ENCODE results near the gene RBL1.
"Not testable (repeated sequence)": the region's sequence is repeated elsewhere in the genome, so short reads cannot be mapped to it uniquely, and the experiment has no call there.

Gene RBL1

GRCh38 chr20:37072293-37073196 is 23.3 kb downstream of the RBL1 start:
- Histone ChIP-seq H3K36me3 (ENCODE audit: insufficient read depth) (no peaks in the 10 kb centered on the region), H3K79me2 (ENCODE audit: insufficient read depth, low read depth) (peaks cover 21% of the 10 kb centered on the region; the same call in 1 of the 2 replicates), H3K9ac (no peak overlapping the region), H3K4me2 (no peak overlapping the region), H3K4me3 (IDR thresholded peaks at IDR 0.05; ENCODE audit: insufficient read depth, low read depth, low read length) (no peak overlapping the region), H3K27ac (no peak overlapping the region), H3K27me3 (ENCODE audit: insufficient read depth, low read depth) (no peaks in the 10 kb centered on the region), H4K20me1 (ENCODE audit: insufficient read depth) (no peaks in the 10 kb centered on the region), H2AFZ (ENCODE audit: low read depth) (no peak overlapping the region), H3K4me1 (ENCODE audit: low read depth, poor library complexity, severe bottlenecking) (no peaks in the 10 kb centered on the region)
- no peak for TF ChIP-seq CTCF (conservative IDR thresholded peaks at IDR 0.05; ENCODE audit: low read depth, low read length)

- no peak overlapping the region for H3K4me2 ChIP-seq
- no peaks in the 10 kb centered on the region for H3K4me1 ChIP-seq (ENCODE audit: low read depth, poor library complexity, severe bottlenecking)
- no peaks in the 10 kb centered on the region for H3K27me3 ChIP-seq (ENCODE audit: insufficient read depth, low read depth)
- peaks cover 29% of the 10 kb centered on the region; the same call in 1 of the 2 replicates for H3K79me2 ChIP-seq (ENCODE audit: insufficient read depth, low read depth)
- no peak overlapping the region for H2AFZ ChIP-seq (ENCODE audit: low read depth)
- no peak overlapping the region for H3K9ac ChIP-seq
- TF ChIP-seq CTCF (conservative IDR thresholded peaks at IDR 0.05; ENCODE audit: low read depth, low read length): no peak
- no peaks in the 10 kb centered on the region for H4K20me1 ChIP-seq (ENCODE audit: insufficient read depth)
- no peak overlapping the region for H3K27ac ChIP-seq
- H3K36me3 ChIP-seq (ENCODE audit: insufficient read depth): no peaks in the 10 kb centered on the region
- H3K4me3 ChIP-seq (IDR thresholded peaks at IDR 0.05; ENCODE audit: insufficient read depth, low read depth, low read length): no peak overlapping the region
These were observed 24.3 kb downstream of the RBL1 start for GRCh38 chr20:37071481-37071911.

GRCh38 chr20:37069563-37069962 is 26.2 kb downstream of the RBL1 start:
- not testable (repeated sequence) for H3K36me3 ChIP-seq (ENCODE audit: insufficient read depth); H2AFZ ChIP-seq (ENCODE audit: low read depth); H3K4me1 ChIP-seq (ENCODE audit: low read depth, poor library complexity, severe bottlenecking); H3K9ac ChIP-seq; H4K20me1 ChIP-seq (ENCODE audit: insufficient read depth); H3K27me3 ChIP-seq (ENCODE audit: insufficient read depth, low read depth); H3K27ac ChIP-seq; H3K4me2 ChIP-seq; H3K4me3 ChIP-seq (IDR thresholded peaks at IDR 0.05; ENCODE audit: insufficient read depth, low read depth, low read length)
- peaks cover 20% of the 10 kb centered on the region; the same call in 1 of the 2 replicates for H3K79me2 ChIP-seq (ENCODE audit: insufficient read depth, low read depth)

- Histone ChIP-seq H3K27me3 (ENCODE audit: insufficient read depth, low read depth) (no peaks in the 10 kb centered on the region), H3K79me2 (ENCODE audit: insufficient read depth, low read depth) (peaks cover 11% of the 10 kb centered on the region; the same call in 1 of the 2 replicates), H3K4me1 (ENCODE audit: low read depth, poor library complexity, severe bottlenecking) (no peaks in the 10 kb centered on the region), H3K4me2 (no peak overlapping the region), H4K20me1 (ENCODE audit: insufficient read depth) (no peaks in the 10 kb centered on the region), H3K36me3 (ENCODE audit: insufficient read depth) (peaks cover 8% of the 10 kb centered on the region; the same call in 1 of the 2 replicates), H2AFZ (ENCODE audit: low read depth) (no peak overlapping the region), H3K9ac (no peak overlapping the region), H3K27ac (no peak overlapping the region), H3K4me3 (IDR thresholded peaks at IDR 0.05; ENCODE audit: insufficient read depth, low read depth, low read length) (no peak overlapping the region)
- TF ChIP-seq CTCF (conservative IDR thresholded peaks at IDR 0.05; ENCODE audit: low read depth, low read length): no peak
These were observed 29.6 kb downstream of the RBL1 start for GRCh38 chr20:37066168-37066567.

GRCh38 chr20:37055276-37055675 is 40.5 kb downstream of the RBL1 start:
- no peak overlapping the region for H2AFZ ChIP-seq (ENCODE audit: low read depth)
- no peaks in the 10 kb centered on the region for H4K20me1 ChIP-seq (ENCODE audit: insufficient read depth)
- H3K4me3 ChIP-seq (IDR thresholded peaks at IDR 0.05; ENCODE audit: insufficient read depth, low read depth, low read length): no peak overlapping the region
- peaks cover 22% of the 10 kb centered on the region; the same call in 1 of the 2 replicates for H3K36me3 ChIP-seq (ENCODE audit: insufficient read depth)
- no peaks in the 10 kb centered on the region for H3K27me3 ChIP-seq (ENCODE audit: insufficient read depth, low read depth)
- H3K27ac ChIP-seq: no peak overlapping the region
- no peaks in the 10 kb centered on the region for H3K4me1 ChIP-seq (ENCODE audit: low read depth, poor library complexity, severe bottlenecking)
- H3K79me2 ChIP-seq (ENCODE audit: insufficient read depth, low read depth): no peaks in the 10 kb centered on the region
- no peak for TF ChIP-seq CTCF (conservative IDR thresholded peaks at IDR 0.05; ENCODE audit: low read depth, low read length)
- no peak overlapping the region for H3K9ac ChIP-seq
- H3K4me2 ChIP-seq: no peak overlapping the region
